Measurements from ENCODE around the gene HOXB5. TPM values are rescaled to one million over a fixed set of nuclear protein-coding genes. Genes with fewer than 3 reads are reported as not detected.
A peak's percentile ranks its signal among the peaks of the same experiment; 100 is the strongest.

The HOXB5 gene
- total RNA-seq, 2 experiments from 2014 or later: 0.20 TPM; not detected in 1

- H3K27me3 Mint-ChIP-seq: peaks cover 24% of the 10 kb centered on the region
- DNase-seq: no peak
- no peaks in the 10 kb centered on the region for H3K9me3 Mint-ChIP-seq
- H3K27ac Mint-ChIP-seq: no peak overlapping the region
- H3K4me1 Mint-ChIP-seq: peaks cover 26% of the 10 kb centered on the region
- ChIA-PET POLR2A (interaction anchor here (0.7 to 1.3 kb wide), 2 partner anchors 17 kb away, joined by 3 read pairs; no protein-coding TSS in a partner anchor), CTCF (no interaction called here)
- H3K36me3 Mint-ChIP-seq (ENCODE audit: low read depth): peaks cover 14% of the 10 kb centered on the region
- no peak overlapping the region for H3K4me3 Mint-ChIP-seq
These were observed 41.0 kb downstream of the HOXB5 start for GRCh38 chr17:48552466-48553189.

- ChIA-PET CTCF (no interaction called here), POLR2A (interaction anchor here (0.7 kb wide), 1 partner anchor 18 kb away, joined by 3 read pairs; no protein-coding TSS in a partner anchor)
- H3K27me3 Mint-ChIP-seq: peaks cover 22% of the 10 kb centered on the region
- peaks cover 32% of the 10 kb centered on the region for H3K4me1 Mint-ChIP-seq
- no peak overlapping the region for H3K27ac Mint-ChIP-seq
- DNase-seq: no peak
- no peaks in the 10 kb centered on the region for H3K9me3 Mint-ChIP-seq
- peaks cover 14% of the 10 kb centered on the region for H3K36me3 Mint-ChIP-seq (ENCODE audit: low read depth)
- H3K4me3 Mint-ChIP-seq: no peak overlapping the region
These were observed 41.7 kb downstream of the HOXB5 start for GRCh38 chr17:48551596-48552465.

GRCh38 chr17:48551214-48551555 is 42.4 kb downstream of the HOXB5 start:
- peaks cover 15% of the 10 kb centered on the region for H3K27me3 Mint-ChIP-seq
- no peak overlapping the region for H3K27ac Mint-ChIP-seq
- DNase-seq: no peak
- H3K36me3 Mint-ChIP-seq (ENCODE audit: low read depth): peaks cover 14% of the 10 kb centered on the region
- no peak overlapping the region for H3K4me3 Mint-ChIP-seq
- no peaks in the 10 kb centered on the region for H3K9me3 Mint-ChIP-seq
- ChIA-PET POLR2A (no interaction called here), CTCF (no interaction called here)
- peaks cover 38% of the 10 kb centered on the region for H3K4me1 Mint-ChIP-seq

DNA sequence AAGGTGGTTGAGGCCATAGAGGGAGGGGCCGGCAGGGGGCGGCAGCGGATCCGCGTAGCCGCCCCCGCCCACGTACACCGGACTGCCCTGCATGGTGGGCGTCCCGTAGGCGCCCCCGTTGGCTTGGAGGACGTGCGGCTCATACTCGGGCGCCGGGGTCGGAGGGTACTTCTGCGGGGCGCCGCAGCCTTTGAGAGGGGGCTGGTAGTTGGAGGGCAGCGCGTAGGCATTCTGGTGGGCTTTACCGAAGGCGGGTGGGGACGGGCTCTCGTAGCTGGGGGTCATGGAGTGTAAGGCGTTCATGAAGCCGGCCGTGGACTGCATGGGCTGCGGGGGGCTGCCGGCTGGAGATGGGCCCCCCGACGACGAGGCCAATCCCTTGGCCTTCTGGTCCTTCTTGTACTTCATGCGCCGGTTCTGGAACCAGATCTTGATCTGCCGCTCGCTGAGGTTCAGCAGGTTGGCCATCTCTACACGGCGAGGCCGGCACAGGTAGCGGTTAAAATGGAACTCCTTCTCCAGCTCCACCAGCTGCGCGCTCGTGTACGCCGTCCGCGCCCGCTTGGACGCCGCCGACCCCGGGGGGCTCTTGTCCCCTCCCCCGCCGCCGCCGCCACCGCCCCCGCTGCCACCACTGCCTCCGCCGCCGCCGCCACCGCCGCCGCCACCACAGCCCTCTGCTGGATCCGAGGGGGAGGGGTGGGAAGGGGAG is 42.9 kb downstream of the HOXB5 start:
- Mint-ChIP-seq H3K27ac (no peak overlapping the region), H3K4me3 (no peak overlapping the region), H3K36me3 (ENCODE audit: low read depth) (peaks cover 14% of the 10 kb centered on the region), H3K27me3 (peaks cover 11% of the 10 kb centered on the region), H3K4me1 (peaks cover 40% of the 10 kb centered on the region), H3K9me3 (no peaks in the 10 kb centered on the region)
- CTCF ChIA-PET: no interaction called here
- POLR2A ChIA-PET: no interaction called here
- DNase-seq: no peak

- H3K4me3 Mint-ChIP-seq: no peak overlapping the region
- ChIA-PET POLR2A (interaction anchor here (1.3 to 1.5 kb wide), 2 partner anchors 9 to 17 kb away, joined by 3 to 5 read pairs; no protein-coding TSS in a partner anchor), CTCF (no interaction called here)
- no peaks in the 10 kb centered on the region for H3K9me3 Mint-ChIP-seq
- peaks cover 12% of the 10 kb centered on the region for H3K36me3 Mint-ChIP-seq (ENCODE audit: low read depth)
- H3K27me3 Mint-ChIP-seq: peaks cover 14% of the 10 kb centered on the region
- H3K4me1 Mint-ChIP-seq: peaks cover 41% of the 10 kb centered on the region
- H3K27ac Mint-ChIP-seq: no peak overlapping the region
- no peak for DNase-seq
These were observed 43.6 kb downstream of the HOXB5 start for GRCh38 chr17:48549914-48550501.

DNA sequence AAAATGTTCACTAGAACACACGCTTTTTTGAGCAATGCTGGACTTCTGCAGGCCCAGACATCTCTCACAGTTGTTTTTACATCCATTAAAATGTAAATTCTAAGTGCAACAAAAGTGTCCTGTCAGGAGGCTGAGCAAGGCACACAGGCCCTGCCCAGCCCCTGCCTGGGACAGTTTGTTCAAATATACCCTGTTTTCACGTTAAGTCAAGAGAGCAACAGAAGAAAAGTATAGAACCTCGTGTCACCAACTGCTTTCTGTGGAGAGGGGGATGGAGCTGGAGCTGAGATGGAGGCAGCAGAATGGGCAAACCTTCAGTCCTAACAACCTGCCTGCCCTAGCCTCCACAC is 44.3 kb downstream of the HOXB5 start:
- H3K36me3 Mint-ChIP-seq (ENCODE audit: low read depth): peaks cover 8% of the 10 kb centered on the region
- H3K9me3 Mint-ChIP-seq: no peaks in the 10 kb centered on the region
- CTCF ChIA-PET: no interaction called here
- H3K4me1 Mint-ChIP-seq: peaks cover 38% of the 10 kb centered on the region
- peaks cover 10% of the 10 kb centered on the region for H3K27me3 Mint-ChIP-seq
- POLR2A ChIA-PET: interaction anchor here (1.3 to 1.5 kb wide), 3 partner anchors 8 to 38 kb away, joined by 3 to 5 read pairs (median 5); no protein-coding TSS in a partner anchor
- no peak for DNase-seq
- H3K27ac Mint-ChIP-seq: no peak overlapping the region
- H3K4me3 Mint-ChIP-seq: no peak overlapping the region

DNA sequence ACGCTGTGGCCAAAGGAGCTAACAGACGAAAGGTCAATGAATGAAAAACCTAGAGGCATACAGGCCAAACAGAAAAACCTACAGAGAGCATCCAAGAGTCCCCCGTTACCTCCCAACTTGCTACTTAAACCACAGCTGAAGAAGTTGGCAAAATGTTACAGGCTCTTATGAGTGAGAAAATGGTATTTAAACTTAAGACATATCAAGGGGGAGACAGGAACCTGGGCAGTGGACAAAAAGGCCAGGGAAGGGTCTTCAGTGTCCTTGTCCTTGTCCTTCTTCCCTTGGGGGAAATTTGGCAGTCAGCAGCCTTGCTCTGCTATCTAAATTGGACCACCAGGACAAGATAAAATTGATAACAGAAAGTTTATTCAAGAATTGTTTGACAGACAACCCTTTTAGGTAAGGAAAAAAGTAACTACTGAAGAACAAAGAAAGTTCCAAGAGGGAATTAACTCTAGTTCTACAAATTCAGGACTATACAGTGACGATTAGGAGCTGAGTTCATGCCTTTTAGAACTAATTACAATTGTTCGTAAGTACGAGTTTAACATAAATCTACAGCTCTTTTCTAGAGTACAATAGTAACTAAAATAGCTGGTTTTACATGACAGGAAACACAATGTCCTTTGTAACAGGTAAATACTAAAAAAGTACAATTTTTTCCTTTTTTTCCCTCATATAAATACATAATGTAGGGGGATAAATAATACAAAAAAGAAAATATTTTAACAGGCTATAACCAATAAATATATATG is 44.9 kb downstream of the HOXB5 start:
- peaks cover 10% of the 10 kb centered on the region for H3K36me3 Mint-ChIP-seq (ENCODE audit: low read depth)
- DNase-seq: no peak
- no peaks in the 10 kb centered on the region for H3K9me3 Mint-ChIP-seq
- peaks cover 40% of the 10 kb centered on the region for H3K4me1 Mint-ChIP-seq
- ChIA-PET POLR2A (interaction anchor here (0.6 to 2.6 kb wide), 5 partner anchors 8 to 43 kb away, joined by 3 to 12 read pairs (median 5); no protein-coding TSS in a partner anchor), CTCF (no interaction called here)
- H3K4me3 Mint-ChIP-seq: peak overlapping the region; percentile 49
- peak overlapping the region; percentile 74 for H3K27ac Mint-ChIP-seq
- H3K27me3 Mint-ChIP-seq: peaks cover 12% of the 10 kb centered on the region

GRCh38 chr17:48547808-48548522 is 45.6 kb downstream of the HOXB5 start:
- Mint-ChIP-seq H3K4me3 (peak overlapping the region; percentile 54), H3K4me1 (peaks cover 40% of the 10 kb centered on the region), H3K27ac (peak overlapping the region; percentile 74), H3K27me3 (peaks cover 14% of the 10 kb centered on the region), H3K36me3 (ENCODE audit: low read depth) (peaks cover 13% of the 10 kb centered on the region), H3K9me3 (no peaks in the 10 kb centered on the region)
- ChIA-PET POLR2A (interaction anchor here (1.5 to 2.6 kb wide), 3 partner anchors 8 to 43 kb away, joined by 5 to 12 read pairs (median 5); no protein-coding TSS in a partner anchor), CTCF (interaction anchor here (0.6 to 0.8 kb wide), 3 partner anchors 12 to 363 kb away, joined by 3 to 5 read pairs (median 3); no protein-coding TSS in a partner anchor)
- peak; percentile 58 for DNase-seq

GRCh38 chr17:48546924-48547807 is 46.4 kb downstream of the HOXB5 start:
- ChIA-PET POLR2A (interaction anchor here (0.6 to 2.6 kb wide), 6 partner anchors 9 to 47 kb away, joined by 3 to 12 read pairs (median 4); no protein-coding TSS in a partner anchor), CTCF (interaction anchor here (0.7 to 0.8 kb wide), 5 partner anchors 10 to 362 kb away, joined by 3 to 5 read pairs (median 3); no protein-coding TSS in a partner anchor)
- H3K27ac Mint-ChIP-seq: peak overlapping the region; percentile 74
- H3K4me1 Mint-ChIP-seq: peaks cover 43% of the 10 kb centered on the region
- DNase-seq: peak; percentile 27
- H3K27me3 Mint-ChIP-seq: peaks cover 20% of the 10 kb centered on the region
- H3K9me3 Mint-ChIP-seq: no peaks in the 10 kb centered on the region
- peaks cover 18% of the 10 kb centered on the region for H3K36me3 Mint-ChIP-seq (ENCODE audit: low read depth)
- H3K4me3 Mint-ChIP-seq: peak overlapping the region; percentile 54

DNA sequence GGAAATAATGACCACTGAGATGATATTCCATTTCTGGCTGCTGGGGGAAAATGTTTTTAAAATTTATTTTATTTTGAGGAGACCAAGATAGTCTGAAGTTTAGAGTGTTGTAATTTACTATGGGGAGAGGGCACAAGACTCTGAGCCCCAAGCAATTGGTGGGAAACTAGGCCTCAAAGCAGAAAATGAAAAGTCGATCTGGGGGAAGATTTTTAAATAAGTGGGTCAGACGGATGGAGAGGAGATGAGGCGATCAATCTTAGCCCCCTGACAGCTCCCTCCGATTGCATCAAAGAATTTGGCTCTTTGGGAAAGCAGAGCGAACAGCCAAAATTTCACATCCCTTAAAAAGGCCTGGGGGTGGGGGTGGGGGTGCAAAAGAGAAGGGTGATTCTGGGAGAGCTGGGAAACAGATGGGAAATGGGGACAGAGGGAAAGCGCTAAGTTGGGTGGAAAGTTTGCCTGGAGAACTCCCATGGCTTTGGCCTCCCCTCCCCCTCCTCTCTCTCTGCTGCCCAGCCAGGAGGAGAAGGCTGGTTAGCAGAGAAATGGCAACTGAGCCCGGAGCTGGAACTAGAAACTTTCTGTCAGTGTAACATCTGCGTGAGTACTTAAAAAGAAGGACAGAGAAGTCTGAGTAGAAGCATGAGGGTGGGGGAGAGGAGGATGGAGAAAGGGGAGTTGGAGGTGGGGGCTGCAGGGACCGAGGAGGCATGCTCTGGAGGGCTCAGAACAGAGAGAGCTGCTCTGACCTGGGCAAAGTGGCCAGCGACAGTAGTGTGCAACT is 47.2 kb downstream of the HOXB5 start:
- H3K27me3 Mint-ChIP-seq: peaks cover 25% of the 10 kb centered on the region
- DNase-seq: no peak
- ChIA-PET POLR2A (interaction anchor here (0.6 to 2.6 kb wide), 6 partner anchors 9 to 46 kb away, joined by 3 to 12 read pairs (median 4); no protein-coding TSS in a partner anchor), CTCF (interaction anchor here (0.7 to 1.7 kb wide), 4 partner anchors 11 to 194 kb away, joined by 3 to 5 read pairs (median 4); no protein-coding TSS in a partner anchor)
- H3K4me3 Mint-ChIP-seq: peak overlapping the region; percentile 54
- H3K27ac Mint-ChIP-seq: peak overlapping the region; percentile 74
- peaks cover 48% of the 10 kb centered on the region for H3K4me1 Mint-ChIP-seq
- H3K9me3 Mint-ChIP-seq: no peaks in the 10 kb centered on the region
- peaks cover 23% of the 10 kb centered on the region for H3K36me3 Mint-ChIP-seq (ENCODE audit: low read depth)

All from activated CD4-positive, alpha-beta memory T cell treated with anti-CD3 and anti-CD28 coated beads, Interleukin-2, amount 10 ng/mL, durations not matched to agents 7 days and 5 days (primary cell).